ENCODE data around the gene HPD.

GRCh38 chr12:121802485-121802842, 56.2 kb downstream of the HPD start:
- TF ChIP-seq CTCF (IDR thresholded peaks at IDR 0.05) (no peak), EP300 (IDR thresholded peaks at IDR 0.05) (no peak)
